OCI-LY1 (cell line): ENCODE measurements around the gene PTX4.

ENCODE experiments used
- H2AFZ ChIP-seq: fragments of 200-600 bp; sonication (generic), shearing (Covaris generic); 2 replicates; pipeline ENCODE4 v1.6.0; 2014; ENCODE audit warnings: antibody characterized with exemption, mild to moderate bottlenecking, low read length
- H3F3A ChIP-seq: fragments of 200-600 bp; sonication (generic), shearing (Covaris generic); 2 replicates; pipeline ENCODE4 v1.6.0; 2014; ENCODE audit warnings: mild to moderate bottlenecking, antibody characterized with exemption, low read length, moderate library complexity; ENCODE audit not compliant: insufficient read depth
- H3K27ac ChIP-seq: fragments of 200-600 bp; sonication (generic); 2 replicates; pipeline ENCODE4 v1.5.1; 2014; ENCODE audit warnings: low read length, mixed run types, mild to moderate bottlenecking, low read depth; ENCODE audit not compliant: poor library complexity, severe bottlenecking
- H3K27me3 ChIP-seq: fragments of 200-600 bp; sonication (generic); 2 replicates; pipeline ENCODE4 v1.6.0; 2014; ENCODE audit warnings: antibody characterized with exemption, mild to moderate bottlenecking, low read length, moderate library complexity; ENCODE audit not compliant: insufficient read depth
- H3K36me3 ChIP-seq: fragments of 200-600 bp; sonication (generic); 2 replicates; pipeline ENCODE4 v1.6.1; 2014; ENCODE audit warnings: mild to moderate bottlenecking, antibody characterized with exemption, low read length, moderate library complexity, mixed read lengths; ENCODE audit not compliant: insufficient read depth
- H3K4me1 ChIP-seq: fragments of 200-600 bp; sonication (generic); 2 replicates; pipeline ENCODE4 v1.5.1; 2014; ENCODE audit warnings: mild to moderate bottlenecking, low read length, moderate library complexity; ENCODE audit not compliant: insufficient read depth, severe bottlenecking
- H3K4me2 ChIP-seq: fragments of 200-600 bp; sonication (generic), shearing (Covaris generic); 2 replicates; pipeline ENCODE4 v1.6.1; 2014; ENCODE audit warnings: low read length
- H3K4me3 ChIP-seq: fragments of 200-600 bp; sonication (generic); 2 replicates; pipeline ENCODE4 v1.5.1; 2014; ENCODE audit warnings: low read length, low read depth, mild to moderate bottlenecking, mixed read lengths; ENCODE audit not compliant: poor library complexity, severe bottlenecking
- H3K79me2 ChIP-seq: fragments of 200-600 bp; shearing (Covaris generic); 2 replicates; pipeline ENCODE4 v1.6.1; 2016; ENCODE audit warnings: mixed run types, low read length, mixed read lengths; ENCODE audit not compliant: insufficient read depth
- H3K9ac ChIP-seq: fragments of 200-600 bp; sonication (generic), shearing (Covaris generic); 2 replicates; pipeline ENCODE4 v1.6.1; 2014; ENCODE audit warnings: mild to moderate bottlenecking, low read length, mixed read lengths
- H3K9me2 ChIP-seq: fragments of 200-600 bp; sonication (generic), shearing (Covaris generic); 2 replicates; pipeline ENCODE4 v1.6.1; 2014; ENCODE audit warnings: low read depth, mild to moderate bottlenecking, low read length, mixed read lengths
- H3K9me3 ChIP-seq: fragments of 200-600 bp; shearing (Covaris generic); 2 replicates; pipeline ENCODE4 v1.6.1; 2014; ENCODE audit warnings: low read length, mixed read lengths
- H4K20me1 ChIP-seq: fragments of 200-600 bp; sonication (generic), shearing (Covaris generic); 2 replicates; pipeline ENCODE4 v1.6.0; 2016; ENCODE audit warnings: mild to moderate bottlenecking, low read length; ENCODE audit not compliant: insufficient read depth
- EZH2 ChIP-seq: fragments of 200-600 bp; sonication (generic), shearing (Covaris generic); IDR thresholded peaks from 2 replicates; pipeline ENCODE4 v1.8.0; 2017; ENCODE audit warnings: borderline replicate concordance, mixed run types, mild to moderate bottlenecking, antibody characterized with exemption, low read length, moderate library complexity, mixed read lengths
- TF ChIP-seq, protein P1 (sequence below): fragments of 200-600 bp; sonication (generic), shearing (Covaris generic); IDR thresholded peaks from 2 replicates; pipeline ENCODE4 v1.5.1; 2017; ENCODE audit warnings: mild to moderate bottlenecking, antibody characterized with exemption, low read length, moderate library complexity, mixed read lengths

Gene PTX4

DNA sequence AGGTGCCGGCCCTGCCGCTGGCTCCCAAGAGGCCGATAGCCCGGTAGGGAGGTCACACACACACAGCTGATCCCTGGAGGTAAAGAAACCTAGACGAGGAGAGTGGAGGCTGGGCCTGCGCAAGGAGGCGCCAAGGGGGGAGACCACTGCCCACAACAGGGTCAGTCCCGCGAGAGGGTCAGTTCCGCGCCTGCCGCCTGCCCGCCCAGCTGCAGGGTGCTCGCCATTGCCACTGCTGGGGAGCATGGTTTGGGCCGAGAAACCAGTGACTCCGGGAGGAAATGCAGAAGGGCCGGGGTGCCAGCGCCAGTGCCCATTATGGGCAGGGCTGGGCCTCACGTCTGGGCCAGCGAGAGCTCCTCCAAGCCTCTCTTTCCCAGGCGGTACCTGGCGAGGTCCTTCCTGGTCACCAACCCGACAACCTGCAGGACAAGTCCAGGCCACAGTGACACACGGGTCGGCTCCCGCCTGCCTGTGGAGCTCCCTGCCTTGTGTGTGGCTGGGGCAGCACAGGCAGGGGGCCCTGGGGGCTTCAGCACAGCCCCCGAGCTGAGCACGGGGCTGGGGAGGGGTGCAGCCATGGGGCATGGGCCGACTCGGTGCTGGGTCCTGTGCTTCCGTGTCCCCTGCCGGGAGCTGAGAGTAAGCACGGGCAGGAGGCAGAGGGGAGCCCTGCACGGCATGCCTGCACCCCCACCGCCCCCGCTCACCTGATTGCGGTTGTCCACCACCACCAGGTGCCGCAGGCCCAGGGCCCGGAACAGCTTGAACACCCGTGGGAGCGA lies 42.3 kb downstream of the PTX4 start:
- no peak overlapping the region for H3K4me3 ChIP-seq
- H3F3A ChIP-seq = no peaks in the 10 kb centered on the region
- H3K9me3 ChIP-seq = no peaks in the 10 kb centered on the region
- no peaks in the 10 kb centered on the region for H4K20me1 ChIP-seq
- H3K4me1 ChIP-seq = peaks cover 4% of the 10 kb centered on the region
- H3K27ac ChIP-seq = no peak overlapping the region
- no peaks in the 10 kb centered on the region for H3K9me2 ChIP-seq
- peaks cover 19% of the 10 kb centered on the region for H3K36me3 ChIP-seq
- peaks cover 16% of the 10 kb centered on the region for H3K27me3 ChIP-seq
- no peak overlapping the region for H3K9ac ChIP-seq
- H3K4me2 ChIP-seq = no peak overlapping the region
- TF ChIP-seq, protein P1, sequence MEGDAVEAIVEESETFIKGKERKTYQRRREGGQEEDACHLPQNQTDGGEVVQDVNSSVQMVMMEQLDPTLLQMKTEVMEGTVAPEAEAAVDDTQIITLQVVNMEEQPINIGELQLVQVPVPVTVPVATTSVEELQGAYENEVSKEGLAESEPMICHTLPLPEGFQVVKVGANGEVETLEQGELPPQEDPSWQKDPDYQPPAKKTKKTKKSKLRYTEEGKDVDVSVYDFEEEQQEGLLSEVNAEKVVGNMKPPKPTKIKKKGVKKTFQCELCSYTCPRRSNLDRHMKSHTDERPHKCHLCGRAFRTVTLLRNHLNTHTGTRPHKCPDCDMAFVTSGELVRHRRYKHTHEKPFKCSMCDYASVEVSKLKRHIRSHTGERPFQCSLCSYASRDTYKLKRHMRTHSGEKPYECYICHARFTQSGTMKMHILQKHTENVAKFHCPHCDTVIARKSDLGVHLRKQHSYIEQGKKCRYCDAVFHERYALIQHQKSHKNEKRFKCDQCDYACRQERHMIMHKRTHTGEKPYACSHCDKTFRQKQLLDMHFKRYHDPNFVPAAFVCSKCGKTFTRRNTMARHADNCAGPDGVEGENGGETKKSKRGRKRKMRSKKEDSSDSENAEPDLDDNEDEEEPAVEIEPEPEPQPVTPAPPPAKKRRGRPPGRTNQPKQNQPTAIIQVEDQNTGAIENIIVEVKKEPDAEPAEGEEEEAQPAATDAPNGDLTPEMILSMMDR = no peak
- H3K79me2 ChIP-seq = no peaks in the 10 kb centered on the region
- H2AFZ ChIP-seq = no peak overlapping the region

DNA sequence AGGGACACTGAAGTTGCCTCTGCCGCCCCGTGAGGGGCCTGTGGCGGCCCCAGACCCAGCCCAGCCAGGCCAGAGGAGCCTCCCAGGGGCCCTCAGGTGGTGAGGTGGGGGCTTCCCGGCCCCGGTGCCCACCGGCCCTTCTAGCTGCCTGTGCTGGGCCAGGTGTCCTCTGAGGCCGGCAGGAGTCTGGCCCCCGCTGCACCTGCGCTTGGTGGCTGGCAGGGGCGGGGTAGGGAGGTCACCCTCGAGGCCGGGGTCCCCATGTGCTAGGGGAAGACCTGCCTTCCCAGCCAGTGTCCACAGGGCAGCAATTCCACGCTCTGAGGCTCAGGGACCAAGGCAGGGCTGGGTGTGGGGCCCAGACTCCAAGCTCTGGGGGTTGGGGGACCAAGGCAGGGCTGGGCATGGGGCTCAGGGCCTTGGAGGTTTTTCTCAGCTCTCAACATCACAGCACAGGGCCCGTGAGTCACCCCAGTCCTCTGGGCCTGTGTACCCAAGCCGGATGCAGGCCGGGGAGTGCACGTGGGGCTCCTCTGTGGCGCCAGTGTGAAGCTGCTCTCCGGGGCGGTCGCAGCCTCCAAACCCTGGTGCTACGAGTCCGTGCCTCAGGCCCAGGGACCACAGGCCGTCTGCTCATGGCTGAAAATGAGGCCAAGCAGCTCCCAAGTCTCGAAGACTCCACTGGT lies 43.1 kb downstream of the PTX4 start:
- Histone ChIP-seq H3K9me2 (no peaks in the 10 kb centered on the region), H3K4me2 (no peak overlapping the region), H3K27me3 (peaks cover 16% of the 10 kb centered on the region), H3K27ac (no peak overlapping the region), H2AFZ (no peak overlapping the region), H3K9ac (no peak overlapping the region), H3K79me2 (no peaks in the 10 kb centered on the region), H3K4me3 (no peak overlapping the region), H3K9me3 (no peaks in the 10 kb centered on the region), H3F3A (no peaks in the 10 kb centered on the region), H3K36me3 (peaks cover 14% of the 10 kb centered on the region), H3K4me1 (peaks cover 4% of the 10 kb centered on the region), H4K20me1 (no peaks in the 10 kb centered on the region)
- no peak for TF ChIP-seq EZH2
- TF ChIP-seq, protein P1 = no peak

DNA sequence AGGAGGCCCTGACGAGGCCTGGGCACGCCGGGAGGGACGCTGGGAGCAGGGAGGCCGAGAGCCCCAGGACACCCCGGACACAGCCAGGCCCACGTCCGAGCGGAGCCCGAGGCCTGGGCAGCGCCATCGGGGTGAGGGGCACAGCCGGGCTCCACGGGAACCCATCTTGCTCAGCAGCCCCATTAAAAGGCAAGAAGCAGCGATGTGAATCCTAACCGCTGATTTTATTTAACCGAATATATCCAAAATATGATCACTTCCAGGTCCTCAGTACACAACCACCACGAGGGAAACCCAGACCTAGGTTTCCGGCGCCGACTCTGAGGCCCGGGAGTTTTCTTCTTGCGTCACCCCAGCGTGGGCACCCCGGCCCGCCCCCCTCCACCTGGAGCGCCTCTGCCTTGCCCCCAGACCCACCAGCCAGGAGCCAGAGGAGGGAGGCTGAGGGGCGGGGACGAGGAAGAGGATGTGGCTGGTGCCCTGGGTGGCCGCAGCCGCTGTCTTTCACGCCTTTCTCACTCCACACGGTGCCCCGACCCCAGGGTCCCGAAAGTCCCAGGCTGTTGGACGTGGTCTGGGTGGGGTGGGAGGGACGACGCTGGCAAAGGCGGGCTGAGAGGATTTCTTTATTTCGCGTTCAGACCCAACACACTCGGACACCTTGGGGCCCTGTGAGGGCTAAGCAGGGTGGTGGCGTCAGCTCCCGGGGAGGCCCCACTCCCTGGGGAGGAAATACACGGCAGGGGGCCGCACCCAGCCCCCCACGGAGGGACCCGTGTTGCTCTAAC lies 43.8 kb downstream of the PTX4 start:
- Histone ChIP-seq H3K79me2 (no peaks in the 10 kb centered on the region), H3K36me3 (peaks cover 14% of the 10 kb centered on the region), H3F3A (no peaks in the 10 kb centered on the region), H3K9me3 (no peaks in the 10 kb centered on the region), H3K27ac (no peak overlapping the region), H3K4me3 (no peak overlapping the region), H4K20me1 (no peaks in the 10 kb centered on the region), H3K4me2 (no peak overlapping the region), H2AFZ (no peak overlapping the region), H3K27me3 (peaks cover 16% of the 10 kb centered on the region), H3K9ac (no peak overlapping the region), H3K9me2 (no peaks in the 10 kb centered on the region), H3K4me1 (peaks cover 4% of the 10 kb centered on the region)
- no peak for TF ChIP-seq EZH2
- TF ChIP-seq, protein P1 = no peak
